Measurements from ENCODE around the gene ZNRF4. TPM values are rescaled to one million over a fixed set of nuclear protein-coding genes. Genes with fewer than 3 reads are reported as not detected.
A peak's percentile ranks its signal among the peaks of the same experiment; 100 is the strongest.

Gene ZNRF4
- total and polyA plus RNA-seq, 2 of the 8 experiments (the other 6 are each of a cell fraction or from before 2014, with no cell fraction given): not detected

GRCh38 chr19:5477451-5478215 is 22.4 kb downstream of the ZNRF4 start:
- Histone ChIP-seq H3K9me3 (ENCODE audit: insufficient read depth in 2 of 2, low read depth in 1 of 2, low read length in 1 of 2) (peaks cover 3 to 11% of the 10 kb centered on the region in 2 experiments; a peak in 3 of 4 replicates), H3K27ac (ENCODE audit: low read depth, low read length) (no peak overlapping the region), H3K4ac (replicated peaks; ENCODE audit: insufficient read length, low read depth, low read length) (no peak overlapping the region), H3K14ac (ENCODE audit: insufficient read length) (no peak overlapping the region), H2BK15ac (ENCODE audit: low read length) (no peak overlapping the region), H2AK5ac (ENCODE audit: low read depth, low read length) (0 out of 2 replicates have a peak overlapping the region, but pooled peaks have one; percentile 13), H3K27me3 (replicated peaks in 1 of 4; ENCODE audit: control insufficient read depth in 3 of 4, extremely low read depth in 1 of 4, insufficient read depth in 3 of 4, low read length in 3 of 4) (peaks cover 0 to 4% (median 0%) of the 10 kb centered on the region in 4 experiments; a peak in 3 of 7 replicates), H3K79me2 (ENCODE audit: control insufficient read depth in 1 of 2, insufficient read depth in 2 of 2, low read length in 2 of 2) (no peaks in the 10 kb centered on the region), H3K18ac (ENCODE audit: extremely low read depth, low read length) (no peak overlapping the region), H2BK120ac (replicated peaks; ENCODE audit: low read depth, low read length) (no peak overlapping the region), H3K36me3 (ENCODE audit: control insufficient read depth in 2 of 4, insufficient read depth in 4 of 4, low read length in 3 of 4) (no peaks in the 10 kb centered on the region), H3K23ac (ENCODE audit: insufficient read length) (no peak overlapping the region), H4K91ac (replicated peaks; ENCODE audit: insufficient read length, low read length) (no peak overlapping the region), H4K8ac (ENCODE audit: extremely low read depth, insufficient read depth, low read length) (no peak overlapping the region), H3K56ac (replicated peaks; ENCODE audit: insufficient read length, low read depth, low read length) (no peak overlapping the region), H3K9ac (replicated peaks in 1 of 4; ENCODE audit: extremely low read depth in 1 of 4, low read depth in 3 of 4, low read length in 3 of 4) (no peak overlapping the region), H2BK20ac (ENCODE audit: low read length) (no peak overlapping the region), H2AFZ (ENCODE audit: low read length) (no peak overlapping the region), H2BK12ac (ENCODE audit: low read depth, low read length) (no peak overlapping the region), H4K20me1 (replicated peaks in 1 of 2; ENCODE audit: control insufficient read depth in 1 of 2, insufficient read depth in 2 of 2, low read length in 2 of 2) (peaks cover 2% of the 10 kb centered on the region in 2 experiments), H4K5ac (ENCODE audit: insufficient read length, low read depth, low read length) (no peak overlapping the region), H3K4me3 (ENCODE audit: extremely low read depth in 1 of 4, insufficient read depth in 2 of 4, low read depth in 3 of 4, low read length in 4 of 4) (no peak overlapping the region), H2BK5ac (ENCODE audit: low read depth, low read length) (no peak overlapping the region), H3K4me1 (replicated peaks in 1 of 4; ENCODE audit: control insufficient read depth in 3 of 4, insufficient read depth in 4 of 4, low read length in 3 of 4) (no peaks in the 10 kb centered on the region), H3K79me1 (ENCODE audit: low read depth, low read length) (no peaks in the 10 kb centered on the region), H3K4me2 (ENCODE audit: insufficient read depth in 1 of 2, low read depth in 2 of 2, low read length in 2 of 2) (peak overlapping the region in 1 of 2 experiments; percentile 6; a peak in 2 of 4 replicates), H3K23me2 (ENCODE audit: low read depth, low read length) (no peaks in the 10 kb centered on the region)
- ChIA-PET CTCF (ENCODE audit: partially characterized antibody) (interaction anchor here (0.8 to 3.0 kb wide), 2 partner anchors 26 to 38 kb away, joined by 3 to 10 read pairs; no protein-coding TSS in a partner anchor), POLR2A (ENCODE audit: partially characterized antibody) (interaction anchor here (0.7 to 1.1 kb wide), 2 partner anchors 104 to 670 kb away, joined by 3 read pairs; no protein-coding TSS in a partner anchor)
- FAIRE-seq (no peak), DNase-seq (ENCODE audit: low read depth in 1 of 2, low spot score in 2 of 2) (no peak)
- WGBS, 2 experiments (ENCODE audit: extremely low coverage in 1 of 2, insufficient coverage in 1 of 2, insufficient read length in 1 of 2, insufficient replicate concordance in 2 of 2, low coverage in 1 of 2, low lambda C conversion rate in 2 of 2, missing lambda C conversion rate in 1 of 2): 69% methylated on average over 9 of the region's 13 CpGs; no CpG with 5 or more reads in 1 of the 2 experiments
- no peak for TF ChIP-seq ATF3 (IDR thresholded peaks at IDR 0.05; ENCODE audit: insufficient read depth, low read depth, low read length)
- no peak for TF ChIP-seq HDAC2 (IDR thresholded peaks at IDR 0.05; ENCODE audit: borderline replicate concordance in 1 of 2, low read depth in 2 of 2, low read length in 2 of 2)
- no peak for TF ChIP-seq GTF2F1 (IDR thresholded peaks at IDR 0.05; ENCODE audit: borderline replicate concordance, low read depth, low read length)
- no peak for TF ChIP-seq MAFK (IDR thresholded peaks at IDR 0.05; ENCODE audit: low read depth, low read length)
- TF ChIP-seq TCF12 (IDR thresholded peaks at IDR 0.05; ENCODE audit: low read depth, low read length): no peak
- TF ChIP-seq CREB1 (IDR thresholded peaks at IDR 0.05): no peak
- no peak for TF ChIP-seq TEAD4 (IDR thresholded peaks at IDR 0.05; ENCODE audit: low read depth, low read length)
- TF ChIP-seq POLR2AphosphoS5 (IDR thresholded peaks at IDR 0.05; ENCODE audit: low read depth, low read length): no peak
- no peak for TF ChIP-seq BRCA1 (IDR thresholded peaks at IDR 0.05; ENCODE audit: low read depth, low read length)
- no peak for TF ChIP-seq KDM5A (IDR thresholded peaks at IDR 0.05; ENCODE audit: low read length)
- TF ChIP-seq SP1 (IDR thresholded peaks at IDR 0.05; ENCODE audit: low read depth, low read length): no peak
- no peak for TF ChIP-seq SIRT6 (IDR thresholded peaks at IDR 0.05; ENCODE audit: low read length)
- TF ChIP-seq CBX5 (IDR thresholded peaks at IDR 0.05; ENCODE audit: low read depth, low read length): no peak
